ENCODE data around the gene SH3RF3.

The SH3RF3 gene

DNA sequence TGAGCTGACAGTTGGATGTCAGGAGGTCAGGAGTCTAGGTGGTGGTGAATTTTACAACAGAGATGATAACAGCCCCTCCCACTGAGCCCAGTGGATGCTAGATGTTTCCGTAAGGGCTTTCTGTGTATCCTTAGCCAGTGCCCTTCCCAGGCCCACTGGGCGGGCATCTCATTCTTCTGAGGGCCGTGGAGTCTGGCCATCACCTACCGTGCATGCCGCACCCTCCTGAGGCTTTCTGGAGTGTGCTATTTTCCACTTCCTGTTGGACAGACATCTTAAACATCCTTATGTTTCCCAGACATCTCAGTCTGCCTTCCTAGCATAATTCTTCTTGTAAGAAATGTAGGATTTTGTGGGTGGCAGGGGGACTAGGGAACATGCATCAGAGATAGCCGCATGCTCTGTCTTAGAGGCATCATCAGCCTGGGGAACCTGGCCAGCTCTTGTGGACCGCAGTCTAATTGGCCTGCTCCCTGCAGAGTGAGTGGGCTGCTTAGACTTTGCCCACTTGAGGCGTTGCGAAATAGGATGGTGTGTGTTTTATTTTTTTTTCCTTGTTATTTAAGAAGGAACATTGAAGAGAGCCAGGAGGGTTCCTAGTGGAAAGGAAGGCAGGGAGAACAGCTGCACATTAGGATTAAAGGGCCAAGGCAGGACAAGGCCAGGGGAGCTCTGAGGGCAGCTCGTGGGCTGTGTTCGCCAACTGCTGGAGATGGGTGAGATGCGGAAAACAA is 135.8 kb downstream of the SH3RF3 start:
- TF ChIP-seq CTCF (IDR thresholded peaks at IDR 0.05; ENCODE audit: low read depth, low read length, missing control alignments), result no peak
- DNase-seq (ENCODE audit: low read depth), result no peak
- no peak overlapping the region for H3K4me3 ChIP-seq (ENCODE audit: low read depth, low read length)

GRCh38 chr2:109265369-109265768 is 136.4 kb downstream of the SH3RF3 start:
- TF ChIP-seq CTCF (IDR thresholded peaks at IDR 0.05; ENCODE audit: low read depth, low read length, missing control alignments), result no peak
- no peak for DNase-seq (ENCODE audit: low read depth)
- H3K4me3 ChIP-seq (ENCODE audit: low read depth, low read length), result no peak overlapping the region

DNA sequence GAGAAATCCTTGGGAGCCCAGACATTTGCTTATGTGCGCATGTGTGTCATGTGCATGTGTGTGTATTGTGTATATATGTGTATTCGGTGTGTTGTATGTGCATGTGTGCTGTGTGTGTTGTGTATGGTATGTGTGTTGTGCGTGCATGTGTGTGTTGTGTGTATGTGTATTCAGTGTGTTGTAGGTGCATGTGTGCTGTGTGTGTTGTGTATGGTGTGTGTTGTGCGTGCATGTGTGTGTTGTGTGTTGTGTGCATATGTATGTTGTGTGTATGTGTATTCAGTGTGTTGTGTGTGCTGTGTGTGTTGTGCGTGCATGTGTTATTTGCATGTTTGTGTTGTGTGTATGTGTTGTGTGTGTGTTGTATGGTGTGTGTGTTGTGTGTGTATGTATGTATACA is 136.9 kb downstream of the SH3RF3 start:
- TF ChIP-seq CTCF (IDR thresholded peaks at IDR 0.05; ENCODE audit: low read depth, low read length, missing control alignments), result no peak
- no peak overlapping the region for H3K4me3 ChIP-seq (ENCODE audit: low read depth, low read length)
- DNase-seq (ENCODE audit: low read depth), result no peak

DNA sequence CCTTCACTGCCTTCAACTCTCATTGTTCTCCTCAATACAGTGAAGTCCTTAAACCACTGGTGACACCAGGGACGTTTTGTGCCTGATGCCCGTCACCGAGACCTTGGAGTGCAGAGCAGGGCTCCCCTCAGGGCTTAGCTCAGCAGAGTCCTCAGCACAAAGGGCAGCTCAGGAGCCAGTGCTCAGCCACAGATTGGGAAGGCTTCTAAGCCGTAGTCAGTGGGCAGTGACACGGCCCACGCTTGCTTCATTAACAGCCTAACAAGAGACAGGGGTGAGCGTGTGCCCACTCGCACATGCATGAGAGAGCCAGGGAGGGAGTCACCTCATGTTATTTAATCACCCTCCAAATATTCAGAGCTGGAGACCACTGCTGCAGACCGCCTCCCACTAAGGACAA is 137.5 kb downstream of the SH3RF3 start:
- H3K4me3 ChIP-seq (ENCODE audit: low read depth, low read length), result no peak overlapping the region
- DNase-seq (ENCODE audit: low read depth), result no peak
- no peak for TF ChIP-seq CTCF (IDR thresholded peaks at IDR 0.05; ENCODE audit: low read depth, low read length, missing control alignments)

- no peak for DNase-seq (ENCODE audit: low read depth)
- no peak overlapping the region for H3K4me3 ChIP-seq (ENCODE audit: low read depth, low read length)
- no peak for TF ChIP-seq CTCF (IDR thresholded peaks at IDR 0.05; ENCODE audit: low read depth, low read length, missing control alignments)
Observed at GRCh38 chr2:109266998-109267854, 138.2 kb downstream of the SH3RF3 start.

DNA sequence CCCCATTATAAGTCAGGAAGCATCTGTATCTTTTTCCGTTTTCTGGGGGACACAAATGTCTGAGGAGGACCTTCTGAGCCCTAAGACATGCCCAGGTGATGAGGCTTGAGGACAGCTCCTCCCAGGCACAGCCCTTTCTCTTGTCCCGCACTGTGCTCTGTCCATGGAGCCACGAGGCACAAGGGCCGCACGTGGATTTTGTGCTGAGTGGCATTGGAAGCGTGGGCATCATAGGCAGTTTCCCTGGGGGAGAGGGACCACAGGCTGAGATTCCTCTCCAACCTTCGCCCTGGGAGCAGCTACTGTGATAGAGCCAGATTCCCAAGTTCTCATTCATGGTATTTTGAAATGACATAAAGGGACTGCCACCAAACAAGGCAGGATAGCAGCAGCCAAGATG is 139.9 kb downstream of the SH3RF3 start:
- no peak for TF ChIP-seq CTCF (IDR thresholded peaks at IDR 0.05; ENCODE audit: low read depth, low read length, missing control alignments)

More for the DNA sequence above, 139.9 kb downstream of the SH3RF3 start:
- DNase-seq (ENCODE audit: low read depth), result no peak
- H3K4me3 ChIP-seq (ENCODE audit: low read depth, low read length), result no peak overlapping the region
